ENCODE data around the gene IL37. TPM values are rescaled to one million over a fixed set of nuclear protein-coding genes. Genes with fewer than 3 reads are reported as not detected.

The IL37 gene
- total and polyA plus RNA-seq, 2 donors (not counting 3 experiments of a cell fraction or from before 2014, with no cell fraction given): not detected

DNA sequence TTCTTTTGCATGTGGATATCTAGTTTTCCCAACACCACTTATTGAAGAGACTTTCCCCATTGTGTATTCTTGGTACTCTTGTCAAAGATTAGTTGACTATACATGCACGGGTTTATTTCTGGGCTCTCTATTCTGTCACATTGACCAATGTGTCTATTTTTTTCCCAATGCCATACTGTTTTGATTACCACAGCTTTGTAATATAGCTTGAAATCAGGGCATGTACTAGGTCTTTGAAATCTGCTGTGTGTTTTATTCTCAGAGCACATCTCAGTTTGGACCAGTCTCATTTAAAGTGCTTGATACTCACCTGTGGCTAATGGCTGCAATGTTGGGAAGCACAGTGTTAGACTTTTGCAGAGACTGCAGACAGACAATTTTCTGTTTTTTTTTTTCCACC lies 34.0 kb downstream of the IL37 start:
- Histone ChIP-seq H3K4me2 (ENCODE audit: insufficient read depth, low read length) (no peak overlapping the region), H2AFZ (ENCODE audit: low read depth, low read length) (no peak overlapping the region), H3K9me1 (replicated peaks; ENCODE audit: control insufficient read depth, extremely low read depth, insufficient read depth, low read length) (no peaks in the 10 kb centered on the region), H3K9ac (replicated peaks; ENCODE audit: extremely low read depth, insufficient read depth, low read length) (no peak overlapping the region), H3K4me3 (replicated peaks in 1 of 3; ENCODE audit: insufficient read depth in 1 of 3, low read depth in 1 of 3, low read length in 3 of 3) (no peak overlapping the region), H4K20me1 (replicated peaks; ENCODE audit: control insufficient read depth, extremely low read depth, insufficient read depth, low read length) (no peaks in the 10 kb centered on the region), H3K4me1 (ENCODE audit: control insufficient read depth, extremely low read depth, insufficient read depth, low read length) (no peaks in the 10 kb centered on the region), H3K79me2 (ENCODE audit: control insufficient read depth, insufficient read depth, low read length) (no peaks in the 10 kb centered on the region), H3K27ac (ENCODE audit: insufficient read depth, low read depth, low read length) (no peak overlapping the region), H3K27me3 (ENCODE audit: control insufficient read depth in 2 of 2, insufficient read depth in 2 of 2, low read length in 2 of 2) (peaks cover 11 to 26% of the 10 kb centered on the region in 2 experiments), H3K36me3 (ENCODE audit: control insufficient read depth in 2 of 2, extremely low read depth in 1 of 2, insufficient read depth in 2 of 2, low read length in 2 of 2) (no peaks in the 10 kb centered on the region), H3K9me3 (replicated peaks; ENCODE audit: control insufficient read depth, insufficient read depth, low read length) (no peaks in the 10 kb centered on the region)
- dilution Hi-C loops (cut with MboI; ENCODE audit: extremely low pct_ligation_motif_present, low sequenced_read_pairs): loop anchor here (25.0 kb wide), 1 partner anchor 183 kb away; the partner anchor contains the start of gene CKAP2L
- intact Hi-C loops (cut with micrococcal nuclease): loop anchor here (5.0 kb wide), 1 partner anchor 133 kb away; no protein-coding TSS in a partner anchor
- no TSS peak for BruUV-seq (replicated peaks)
- FAIRE-seq (no peak), DNase-seq (ENCODE audit: low read depth, low spot score) (no peak)
- CTCF ChIA-PET: interaction anchor here (1.2 kb wide), 1 partner anchor 14 kb away, joined by 6 read pairs; no protein-coding TSS in a partner anchor
- POLR2A ChIA-PET: no interaction called here
- TF ChIP-seq, protein P1, sequence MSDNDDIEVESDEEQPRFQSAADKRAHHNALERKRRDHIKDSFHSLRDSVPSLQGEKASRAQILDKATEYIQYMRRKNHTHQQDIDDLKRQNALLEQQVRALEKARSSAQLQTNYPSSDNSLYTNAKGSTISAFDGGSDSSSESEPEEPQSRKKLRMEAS (IDR thresholded peaks at IDR 0.05; ENCODE audit: insufficient read depth, insufficient read length): no peak
- no peak for TF ChIP-seq POLR2AphosphoS5 (IDR thresholded peaks at IDR 0.05; ENCODE audit: insufficient read depth, low read depth, low read length)
- no peak for TF ChIP-seq GATA2 (IDR thresholded peaks at IDR 0.05; ENCODE audit: insufficient read depth, insufficient read length, low read depth, low read length)
- TF ChIP-seq, protein P2, sequence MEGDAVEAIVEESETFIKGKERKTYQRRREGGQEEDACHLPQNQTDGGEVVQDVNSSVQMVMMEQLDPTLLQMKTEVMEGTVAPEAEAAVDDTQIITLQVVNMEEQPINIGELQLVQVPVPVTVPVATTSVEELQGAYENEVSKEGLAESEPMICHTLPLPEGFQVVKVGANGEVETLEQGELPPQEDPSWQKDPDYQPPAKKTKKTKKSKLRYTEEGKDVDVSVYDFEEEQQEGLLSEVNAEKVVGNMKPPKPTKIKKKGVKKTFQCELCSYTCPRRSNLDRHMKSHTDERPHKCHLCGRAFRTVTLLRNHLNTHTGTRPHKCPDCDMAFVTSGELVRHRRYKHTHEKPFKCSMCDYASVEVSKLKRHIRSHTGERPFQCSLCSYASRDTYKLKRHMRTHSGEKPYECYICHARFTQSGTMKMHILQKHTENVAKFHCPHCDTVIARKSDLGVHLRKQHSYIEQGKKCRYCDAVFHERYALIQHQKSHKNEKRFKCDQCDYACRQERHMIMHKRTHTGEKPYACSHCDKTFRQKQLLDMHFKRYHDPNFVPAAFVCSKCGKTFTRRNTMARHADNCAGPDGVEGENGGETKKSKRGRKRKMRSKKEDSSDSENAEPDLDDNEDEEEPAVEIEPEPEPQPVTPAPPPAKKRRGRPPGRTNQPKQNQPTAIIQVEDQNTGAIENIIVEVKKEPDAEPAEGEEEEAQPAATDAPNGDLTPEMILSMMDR (IDR thresholded peaks at IDR 0.05; ENCODE audit: extremely low read depth in 1 of 2, insufficient read depth in 1 of 2, low read depth in 1 of 2, low read length in 2 of 2): no peak
- TF ChIP-seq JUN (IDR thresholded peaks at IDR 0.05; ENCODE audit: borderline replicate concordance, insufficient read depth, insufficient read length, low read depth): no peak
- no peak for TF ChIP-seq MYC (IDR thresholded peaks at IDR 0.05; ENCODE audit: low read depth, low read length)
- TF ChIP-seq POLR2A (IDR thresholded peaks at IDR 0.05; ENCODE audit: low read depth, low read length): no peak
- no peak for TF ChIP-seq FOS (IDR thresholded peaks at IDR 0.05; ENCODE audit: borderline replicate concordance, insufficient read depth, low read length)
- TF ChIP-seq EZH2 (IDR thresholded peaks at IDR 0.05; ENCODE audit: borderline replicate concordance, low read depth, low read length, severe bottlenecking): no peak

Measured in endothelial cell of umbilical vein (primary cell).